Thyroid gland (tissue), 4 donors: ENCODE results near the gene RNF175. TPM values are rescaled to one million over a fixed set of nuclear protein-coding genes. Genes with fewer than 3 reads are reported as not detected.

Experiments used
- DNase-seq, 2 donors: peaks; one replicate each; pipeline ENCODE4 v3.0.0-alpha.2; 2019
- H3K27ac ChIP-seq, 3 donors: fragments of 200-600 bp; sonication (generic); 1 replicate in 2 of 3; 2 replicates in 1 of 3; pipeline ENCODE4 v1.5.1; 2016 to 2019; ENCODE audit warnings: mild to moderate bottlenecking in 1 of 3, moderate library complexity in 1 of 3
- H3K27me3 ChIP-seq: fragments of 200-600 bp; sonication (generic); one replicate; pipeline ENCODE4 v1.5.1; 2019
- H3K36me3 ChIP-seq, 2 donors: fragments of 200-600 bp; sonication (generic); one replicate each; pipeline ENCODE4 v1.5.1; 2016 to 2019
- H3K4me1 ChIP-seq, 2 donors: fragments of 200-600 bp; sonication (generic); one replicate each; pipeline ENCODE4 v1.5.1; 2017 to 2019
- H3K4me3 ChIP-seq, 3 donors: fragments of 200-600 bp; sonication (generic); replicated peaks in 1 of 3; 1 replicate in 2 of 3; 2 replicates in 1 of 3; pipeline ENCODE4 v1.5.1; 2016; ENCODE audit warnings: mild to moderate bottlenecking in 1 of 3
- H3K9me3 ChIP-seq: fragments of 200-600 bp; sonication (generic); one replicate; pipeline ENCODE4 v1.5.1; 2017
- POLR2A ChIP-seq, 2 donors: fragments of 450-650 bp; IDR thresholded peaks; one replicate each; pipeline ENCODE4 v1.6.1; 2017; ENCODE audit warnings: antibody characterized with exemption in 2 of 2, mild to moderate bottlenecking in 2 of 2, moderate library complexity in 1 of 2
- WGBS, 2 donors: methylation state at CpG; one replicate each; pipeline ENCODE4 v1.1.5; 2017; 5-methylcytosine and 5-hydroxymethylcytosine counted together
- intact Hi-C: fragments of 100-400 bp; cut with DNase I; formaldehyde crosslinking; loops from one replicate; pipeline ENCODE4 v1.15.1; 2023
- total RNA-seq, 4 donors: library from RNA; depleted of rRNA; stranded (reverse); fragments of >200 nt; gene quantifications; one replicate each; pipeline ENCODE4 v1.2.3, GENCODE V29; 2016
- TF ChIP-seq, protein P1 (sequence below), 6 experiments: fragments of 200-600 bp in 3 of 6; fragments of 450-650 bp in 3 of 6; sonication (generic) in 3 of 6; IDR thresholded peaks; one replicate each; pipeline ENCODE4 v1.5.1; 2016 to 2019; ENCODE audit warnings: antibody characterized with exemption in 6 of 6, mild to moderate bottlenecking in 2 of 6, inconsistent platforms in 1 of 6, moderate library complexity in 1 of 6

The RNF175 gene
- total RNA-seq, 4 donors from 2014 or later = 3.4 TPM; not detected in 3

DNA sequence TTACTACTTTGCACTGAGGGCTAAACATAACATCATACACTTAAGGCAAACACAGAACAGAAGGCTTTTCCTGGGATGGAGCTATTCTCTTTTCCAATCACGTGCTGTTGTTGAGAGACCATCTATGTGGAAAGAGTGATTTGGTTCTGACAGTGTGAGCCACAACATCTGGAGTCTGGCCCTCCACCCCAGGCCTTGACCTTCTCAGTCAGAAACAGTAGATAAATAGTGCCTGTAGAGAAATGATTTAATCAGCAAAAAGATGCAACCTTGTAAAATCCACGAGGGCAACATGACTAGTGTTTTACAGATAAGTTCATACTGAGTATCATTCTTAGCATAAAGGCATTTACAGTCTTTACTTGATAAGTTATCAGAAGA, 39.9 kb upstream of the RNF175 start:
- no peaks in the 10 kb centered on the region for H3K36me3 ChIP-seq
- WGBS, 2 donors = 39 to 41% methylated on average over 2 of the region's 2 CpGs
- H3K4me3 ChIP-seq = no peak overlapping the region
- no peaks in the 10 kb centered on the region for H3K9me3 ChIP-seq
- TF ChIP-seq, protein P1, sequence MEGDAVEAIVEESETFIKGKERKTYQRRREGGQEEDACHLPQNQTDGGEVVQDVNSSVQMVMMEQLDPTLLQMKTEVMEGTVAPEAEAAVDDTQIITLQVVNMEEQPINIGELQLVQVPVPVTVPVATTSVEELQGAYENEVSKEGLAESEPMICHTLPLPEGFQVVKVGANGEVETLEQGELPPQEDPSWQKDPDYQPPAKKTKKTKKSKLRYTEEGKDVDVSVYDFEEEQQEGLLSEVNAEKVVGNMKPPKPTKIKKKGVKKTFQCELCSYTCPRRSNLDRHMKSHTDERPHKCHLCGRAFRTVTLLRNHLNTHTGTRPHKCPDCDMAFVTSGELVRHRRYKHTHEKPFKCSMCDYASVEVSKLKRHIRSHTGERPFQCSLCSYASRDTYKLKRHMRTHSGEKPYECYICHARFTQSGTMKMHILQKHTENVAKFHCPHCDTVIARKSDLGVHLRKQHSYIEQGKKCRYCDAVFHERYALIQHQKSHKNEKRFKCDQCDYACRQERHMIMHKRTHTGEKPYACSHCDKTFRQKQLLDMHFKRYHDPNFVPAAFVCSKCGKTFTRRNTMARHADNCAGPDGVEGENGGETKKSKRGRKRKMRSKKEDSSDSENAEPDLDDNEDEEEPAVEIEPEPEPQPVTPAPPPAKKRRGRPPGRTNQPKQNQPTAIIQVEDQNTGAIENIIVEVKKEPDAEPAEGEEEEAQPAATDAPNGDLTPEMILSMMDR (IDR thresholded peaks at IDR 0.05) = no peak
- TF ChIP-seq POLR2A (IDR thresholded peaks at IDR 0.05) = no peak
- DNase-seq = no peak
- intact Hi-C loops = no loop called here
- H3K4me1 ChIP-seq = no peaks in the 10 kb centered on the region
- no peak overlapping the region for H3K27ac ChIP-seq
- no peaks in the 10 kb centered on the region for H3K27me3 ChIP-seq

DNA sequence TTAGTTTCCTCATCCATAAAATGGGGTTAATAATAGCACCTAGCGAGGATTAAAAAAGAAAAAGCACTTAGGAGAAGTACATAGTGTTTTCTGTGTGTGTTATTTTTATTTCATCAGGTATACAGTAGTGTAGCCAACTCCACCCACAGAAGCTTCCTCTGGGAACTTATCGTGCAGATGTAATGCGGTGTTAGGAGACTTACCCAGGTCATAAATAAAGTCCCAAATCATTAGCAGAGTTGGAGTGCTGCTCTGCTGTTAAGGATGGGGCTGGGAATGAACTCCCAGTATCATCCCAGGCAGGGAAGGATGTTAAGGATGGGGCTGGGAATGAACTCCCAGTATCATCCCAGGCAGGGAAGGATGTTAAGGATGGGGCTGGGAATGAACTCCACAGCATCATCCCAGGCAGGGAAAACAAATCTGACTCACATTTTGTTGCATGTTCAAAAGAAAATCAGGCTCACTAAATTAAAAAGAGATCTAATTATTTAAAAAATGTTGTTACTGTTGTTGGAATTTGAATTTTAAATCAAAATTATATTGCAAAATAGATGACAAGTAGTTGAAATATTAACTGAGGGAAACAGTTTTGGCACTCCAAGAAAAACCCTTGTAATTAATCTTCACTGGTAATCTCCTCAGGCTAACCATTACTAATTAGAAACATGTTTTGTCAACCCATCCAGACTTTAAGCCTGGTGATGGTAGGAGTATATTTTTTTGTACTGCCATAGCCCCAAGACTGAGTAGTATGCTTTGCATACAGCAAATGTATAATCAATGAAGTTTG, 39.3 kb upstream of the RNF175 start:
- Histone ChIP-seq H3K4me3 (no peak overlapping the region), H3K9me3 (no peaks in the 10 kb centered on the region), H3K27ac (no peak overlapping the region), H3K36me3 (no peaks in the 10 kb centered on the region), H3K4me1 (no peaks in the 10 kb centered on the region), H3K27me3 (no peaks in the 10 kb centered on the region)
- no peak for TF ChIP-seq POLR2A (IDR thresholded peaks at IDR 0.05)
- 75 to 88% methylated on average over 3 of the region's 3 CpGs for WGBS, 2 donors
- intact Hi-C loops = no loop called here
- DNase-seq = no peak

DNA sequence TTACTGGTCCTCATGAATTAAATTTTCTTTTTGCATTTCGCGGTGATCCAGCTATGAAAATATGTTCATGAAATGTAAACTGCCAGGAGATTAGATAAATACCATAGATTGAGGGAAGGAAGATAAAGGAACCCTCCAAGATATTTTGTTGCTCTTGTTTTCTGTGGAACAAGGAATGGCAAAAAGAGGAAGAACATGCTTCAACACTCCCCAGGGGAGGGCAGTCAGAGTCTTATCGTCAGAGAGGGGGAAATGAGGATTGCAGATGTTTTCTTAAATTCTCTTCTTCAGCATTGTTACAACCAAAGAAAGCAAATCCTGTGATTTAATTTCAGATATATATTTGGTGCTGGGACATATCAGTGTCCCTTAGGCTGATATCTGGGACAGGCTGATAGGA, 38.6 kb upstream of the RNF175 start:
- no peak overlapping the region for H3K4me3 ChIP-seq
- intact Hi-C loops = no loop called here
- no peaks in the 10 kb centered on the region for H3K27me3 ChIP-seq
- WGBS, 2 donors = 61 to 62% methylated on average over 3 of the region's 3 CpGs
- H3K4me1 ChIP-seq = no peaks in the 10 kb centered on the region
- H3K9me3 ChIP-seq = no peaks in the 10 kb centered on the region
- TF ChIP-seq, protein P1 (IDR thresholded peaks at IDR 0.05) = no peak
- TF ChIP-seq POLR2A (IDR thresholded peaks at IDR 0.05) = no peak
- no peak for DNase-seq
- H3K27ac ChIP-seq = no peak overlapping the region
- no peaks in the 10 kb centered on the region for H3K36me3 ChIP-seq

DNA sequence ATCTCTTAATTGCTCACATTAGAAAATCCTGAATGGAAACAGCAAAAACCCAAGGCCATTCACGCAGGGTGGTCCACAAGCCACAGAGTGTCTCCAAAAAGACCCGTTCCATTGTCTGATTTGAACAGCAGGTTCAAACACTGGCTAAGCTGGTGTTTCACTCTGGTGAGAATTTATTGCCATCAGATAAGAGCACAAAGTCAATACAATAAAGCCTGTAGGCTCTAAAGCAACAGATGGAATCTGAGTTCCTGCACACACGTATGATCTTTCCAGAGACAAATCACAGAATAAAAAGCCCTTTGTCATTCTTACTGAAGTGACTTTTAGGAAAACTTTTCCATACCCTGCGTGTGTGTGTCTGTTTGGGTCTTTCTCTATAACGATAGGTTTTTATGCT, 34.2 kb upstream of the RNF175 start:
- no peak for DNase-seq
- no peak for TF ChIP-seq POLR2A (IDR thresholded peaks at IDR 0.05)
- TF ChIP-seq, protein P1 (IDR thresholded peaks at IDR 0.05) = no peak
- Histone ChIP-seq H3K36me3 (no peaks in the 10 kb centered on the region), H3K4me1 (peaks cover 21 to 26% of the 10 kb centered on the region in 2 donors), H3K27ac (no peak overlapping the region), H3K9me3 (no peaks in the 10 kb centered on the region), H3K27me3 (peaks cover 39% of the 10 kb centered on the region), H3K4me3 (no peak overlapping the region)
- intact Hi-C loops = no loop called here
- WGBS, 2 donors = 76 to 80% methylated on average over 5 of the region's 5 CpGs

DNA sequence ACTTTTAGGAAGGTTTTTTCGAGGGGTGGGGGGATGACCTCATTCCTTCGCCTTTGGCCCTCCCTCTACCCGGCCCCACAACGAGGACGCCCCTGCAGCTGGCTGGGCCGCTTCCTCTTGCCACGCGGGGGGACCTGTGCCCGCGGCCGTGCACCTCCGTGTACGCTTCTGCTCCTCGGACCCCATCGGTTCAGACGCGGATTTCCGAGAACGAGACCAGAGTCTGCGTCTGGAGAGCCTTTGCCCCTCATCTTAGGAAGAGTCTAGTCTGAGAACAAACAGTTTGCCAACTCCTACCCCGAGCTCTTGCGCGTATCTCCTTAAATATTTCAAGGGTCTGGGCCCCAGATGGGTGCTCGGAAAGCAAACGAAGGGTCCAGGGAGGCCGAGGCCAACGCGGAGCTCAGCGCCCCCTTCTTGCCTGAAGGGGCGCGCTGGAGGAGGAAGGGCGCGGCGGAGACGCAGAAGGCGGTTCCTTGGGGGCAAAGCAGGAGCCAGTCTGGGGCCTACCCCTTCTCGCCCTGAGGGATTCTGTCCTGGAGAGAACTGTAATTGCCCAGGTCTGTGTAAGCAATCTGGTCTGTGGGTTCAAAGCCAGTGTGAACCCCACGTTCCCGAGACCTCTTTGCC, 32.9 kb upstream of the RNF175 start:
- peaks cover 51% of the 10 kb centered on the region for H3K27me3 ChIP-seq
- no peaks in the 10 kb centered on the region for H3K36me3 ChIP-seq
- H3K27ac ChIP-seq = no peak overlapping the region
- WGBS, 2 donors = 17 to 18% methylated on average over 34 of the region's 39 CpGs
- no peaks in the 10 kb centered on the region for H3K9me3 ChIP-seq
- intact Hi-C loops = no loop called here
- DNase-seq = no peak
- peaks cover 30 to 36% of the 10 kb centered on the region in 2 donors for H3K4me1 ChIP-seq
- H3K4me3 ChIP-seq = peak overlapping the region in 1 of 3 donors; percentile 0
- TF ChIP-seq, protein P1 (IDR thresholded peaks at IDR 0.05) = no peak
- TF ChIP-seq POLR2A (IDR thresholded peaks at IDR 0.05) = no peak
